GM19324 (cell line): ENCODE results near the gene CDV3.

Source experiments
- ATAC-seq: cut with Tn5 transposase; IDR thresholded peaks from one replicate; pipeline ENCODE4 v1.9.1; 2021; ENCODE audit warnings: mild to moderate bottlenecking, moderate library complexity; ENCODE audit not compliant: unreplicated experiment, low FRiP score

CDV3 gene

DNA sequence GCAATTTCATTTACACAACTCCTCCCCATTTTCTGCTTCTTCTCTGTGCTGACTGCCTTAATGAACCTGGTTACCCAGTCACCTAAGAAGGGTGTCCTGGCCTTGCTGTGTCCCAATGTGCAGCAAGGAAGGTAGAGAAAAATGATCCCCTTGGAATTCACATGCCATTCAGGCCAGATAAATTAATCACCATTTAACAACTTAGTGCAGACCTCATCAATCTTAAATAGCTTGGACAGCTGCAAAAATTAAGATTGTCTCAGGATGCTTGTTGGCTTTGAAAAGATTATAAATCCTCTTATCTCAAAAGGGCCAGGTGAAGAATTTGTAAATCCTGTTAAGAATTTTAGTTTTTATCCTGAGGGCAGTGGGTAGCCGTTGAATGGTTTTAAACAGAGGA is 9.7 kb upstream of the CDV3 start:
- no peak for ATAC-seq

DNA sequence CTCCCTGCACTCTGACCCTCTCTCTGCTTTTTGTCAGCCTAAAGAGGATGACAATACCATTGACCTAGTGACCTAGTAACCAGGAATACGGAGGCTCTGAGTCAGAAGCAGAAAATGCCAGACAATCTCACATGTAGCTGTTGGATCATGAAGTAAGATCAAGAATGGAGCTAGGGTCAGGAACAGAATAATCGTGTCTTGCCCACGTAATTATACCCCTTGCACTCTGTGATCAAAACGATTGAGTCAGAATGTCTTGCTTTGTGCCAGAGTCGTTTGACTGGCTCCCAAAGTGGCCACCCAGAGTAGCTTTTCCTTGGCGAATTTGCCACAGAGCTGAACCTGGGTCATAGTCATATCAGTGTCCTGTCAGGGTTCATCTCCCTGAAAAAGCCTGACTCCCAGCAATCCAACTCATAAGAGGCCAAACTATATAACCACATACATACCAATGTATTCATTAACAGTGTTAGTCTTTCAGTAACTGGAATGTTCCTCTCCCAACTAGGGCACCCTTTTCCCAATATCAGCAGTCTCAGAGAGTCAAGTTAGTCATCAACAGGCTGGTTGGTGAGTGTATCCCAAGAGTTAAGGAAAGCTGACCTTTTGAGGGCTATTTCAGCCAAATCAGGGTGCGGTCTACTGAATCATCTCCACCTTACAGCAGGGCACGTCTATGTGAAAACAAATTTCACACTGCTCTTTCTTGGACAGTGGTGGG is 5.0 kb upstream of the CDV3 start:
- no peak for ATAC-seq

DNA sequence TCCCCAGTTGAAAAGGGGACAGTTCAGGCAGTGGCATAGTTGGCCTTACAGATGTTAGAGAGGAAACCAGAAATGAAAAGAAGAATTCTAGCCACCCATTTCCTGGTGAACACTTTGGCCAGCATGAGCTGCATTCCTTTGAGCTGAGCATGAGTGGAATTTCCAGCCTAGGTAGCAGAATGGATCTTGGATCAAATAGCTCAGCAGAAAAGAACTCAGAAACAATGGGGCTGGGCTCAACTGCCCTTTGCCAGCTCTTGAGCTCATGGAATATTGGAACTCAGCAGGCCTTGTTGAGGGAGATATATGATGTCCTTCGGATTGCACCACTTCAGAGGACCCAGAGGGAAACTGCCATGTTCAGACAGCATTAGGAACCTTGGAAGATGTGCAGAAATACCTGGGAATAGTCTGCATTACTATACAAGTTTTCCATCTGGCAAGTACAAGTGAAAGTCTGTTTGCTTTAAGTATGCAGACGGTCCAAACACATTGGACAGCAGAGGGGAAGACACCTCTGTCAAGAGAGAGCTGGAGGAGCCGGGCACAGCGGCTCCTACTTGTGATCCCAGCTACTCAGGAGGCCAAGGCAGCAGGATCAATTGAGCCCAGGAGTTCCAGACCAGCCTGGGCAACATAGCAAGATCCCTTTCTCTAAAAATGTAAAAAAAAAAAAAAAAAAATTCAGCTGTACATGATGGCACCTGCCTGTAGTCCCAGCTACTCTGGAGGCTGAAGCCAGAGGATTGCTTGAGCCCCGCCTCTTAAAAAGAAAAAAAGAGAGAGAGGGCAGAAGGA is 3.1 kb upstream of the CDV3 start:
- no peak for ATAC-seq

DNA sequence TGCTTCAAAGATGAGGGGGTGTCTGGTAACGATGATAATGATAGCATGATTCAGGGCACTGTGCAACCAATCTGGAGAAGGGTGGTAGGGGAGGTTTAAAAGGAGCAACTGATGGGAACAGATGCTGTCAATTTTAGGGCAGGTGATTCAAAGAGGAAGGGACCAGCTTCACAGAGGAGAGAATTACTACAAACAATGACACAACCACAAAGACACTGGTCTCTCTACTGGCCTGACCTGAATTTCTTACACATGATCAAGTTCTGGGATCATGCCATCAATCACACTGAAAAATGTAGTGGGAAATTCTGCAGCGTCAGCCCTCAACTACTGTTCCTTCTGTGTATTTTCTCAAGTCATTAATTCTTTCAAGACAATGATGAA is 2.6 kb upstream of the CDV3 start:
- no peak for ATAC-seq

DNA sequence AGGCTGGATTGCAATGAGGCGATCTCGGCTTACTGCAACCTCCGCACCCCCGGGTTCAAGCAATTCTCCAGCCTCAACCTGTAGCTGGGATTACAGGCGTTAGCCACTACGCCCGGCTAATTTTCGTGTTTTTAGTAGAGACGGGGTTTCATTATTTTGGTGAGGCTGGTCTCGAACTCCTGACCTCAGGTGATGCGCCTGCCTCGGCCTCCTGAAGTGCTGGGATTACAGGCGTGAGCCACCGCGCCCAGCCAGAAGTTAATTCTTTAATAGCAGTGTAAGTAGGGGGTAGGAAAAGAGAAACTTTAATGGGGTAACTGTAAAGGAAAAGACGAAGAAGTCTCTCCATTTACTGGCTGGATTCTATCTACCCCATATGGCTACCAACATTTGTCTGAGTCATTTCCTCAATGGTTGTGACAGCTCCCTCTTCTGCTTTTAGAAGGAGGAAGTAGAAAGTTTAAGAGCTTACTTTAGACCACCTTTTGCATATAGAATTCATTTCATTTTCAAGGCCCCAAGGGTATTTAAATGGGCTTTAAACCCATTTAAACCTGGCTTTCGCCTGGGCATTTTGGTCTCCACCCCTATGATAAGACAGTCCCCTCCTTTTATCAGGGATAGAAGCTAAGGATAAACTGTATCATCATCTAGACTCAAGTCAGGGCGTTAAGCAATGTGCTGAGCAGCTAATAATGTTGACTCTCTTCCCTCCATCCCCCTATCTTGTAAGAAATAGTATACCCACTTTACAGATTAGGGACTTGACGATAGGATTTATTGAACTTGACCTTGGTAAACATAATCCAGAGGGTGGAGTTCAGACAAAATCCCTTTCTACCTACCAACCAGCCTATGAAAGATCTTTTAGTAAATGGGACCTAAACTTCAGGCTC is 1.1 kb upstream of the CDV3 start:
- ATAC-seq: no peak

DNA sequence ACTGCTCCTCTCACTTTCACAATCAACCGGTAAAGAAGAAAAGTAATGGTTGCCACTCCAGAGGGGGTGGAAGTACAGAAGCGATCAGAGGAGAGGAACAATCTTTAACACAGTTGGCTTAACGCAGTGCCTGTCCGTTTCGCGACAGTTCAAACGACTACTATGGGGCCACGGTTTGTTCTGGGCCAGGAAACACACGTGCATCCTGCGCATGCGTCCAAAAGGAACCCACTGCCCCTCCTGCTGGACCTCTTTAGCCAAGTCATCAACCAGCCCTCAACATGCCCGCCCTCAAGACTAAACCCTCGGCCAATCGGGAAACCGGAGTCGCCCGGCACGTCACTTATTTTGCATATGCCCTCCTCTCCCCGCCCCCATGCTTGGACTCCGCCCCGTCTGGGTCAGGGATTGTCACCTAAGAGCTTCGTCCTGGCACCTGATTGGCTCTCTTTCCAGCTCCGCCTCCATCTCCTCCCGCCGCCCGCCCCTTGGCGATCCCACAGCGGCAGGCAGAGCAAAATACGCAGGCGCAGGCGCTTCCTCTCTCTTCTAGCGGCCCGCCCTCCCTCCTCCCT is 345 bp upstream of the CDV3 start:
- ATAC-seq: peak; percentile 82

DNA sequence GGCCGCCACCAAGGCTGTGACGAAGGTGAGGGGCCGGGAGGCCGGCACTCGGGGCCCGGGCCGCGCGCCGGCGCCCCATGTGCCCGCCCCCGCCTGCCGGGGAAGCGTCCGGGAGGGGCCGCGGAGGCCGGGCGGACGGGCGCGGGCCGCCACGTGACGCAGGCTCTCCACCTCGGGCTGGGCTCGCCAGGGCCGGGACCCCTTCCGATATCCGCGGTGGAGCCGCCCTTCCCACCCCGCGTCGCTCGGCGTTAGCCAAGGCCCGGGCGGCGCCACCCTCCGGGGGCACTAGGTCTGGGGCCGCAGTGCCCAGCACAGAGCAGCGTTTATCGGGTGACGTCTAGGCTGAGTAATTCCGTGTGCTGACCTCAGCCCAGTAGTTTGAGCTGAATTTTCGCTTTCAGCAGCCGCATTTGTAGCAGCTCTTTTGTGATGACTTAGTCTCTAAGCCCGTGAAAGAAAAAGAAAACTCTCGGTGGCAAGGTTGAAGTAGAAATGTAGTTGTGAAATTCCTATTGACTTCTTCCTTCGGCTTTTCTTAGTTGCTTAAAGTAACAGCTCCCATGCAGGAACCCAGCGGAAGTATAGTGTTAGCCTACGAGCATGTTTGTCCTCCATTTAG is 885 bp downstream of the CDV3 start:
- ATAC-seq: peak; percentile 34

DNA sequence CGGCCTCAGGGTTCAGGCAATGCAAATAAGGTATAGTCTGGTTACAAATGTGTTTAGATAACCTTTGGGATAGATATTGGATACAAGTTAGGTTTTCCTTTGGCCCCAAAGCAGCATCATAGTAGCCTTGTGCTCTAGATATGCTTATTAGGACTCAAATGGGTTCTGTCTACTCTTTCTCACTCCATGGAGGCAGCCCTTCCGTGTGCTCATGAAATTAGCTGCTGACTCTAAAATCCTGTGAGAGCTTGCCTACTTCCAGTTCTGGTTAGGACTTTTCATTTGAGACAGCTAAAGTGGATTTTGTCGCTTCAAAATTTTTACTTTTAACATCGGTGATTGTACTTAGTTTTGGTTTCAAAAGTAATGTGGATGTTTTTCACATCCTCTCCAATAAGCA is 1.6 kb downstream of the CDV3 start:
- ATAC-seq: no peak

DNA sequence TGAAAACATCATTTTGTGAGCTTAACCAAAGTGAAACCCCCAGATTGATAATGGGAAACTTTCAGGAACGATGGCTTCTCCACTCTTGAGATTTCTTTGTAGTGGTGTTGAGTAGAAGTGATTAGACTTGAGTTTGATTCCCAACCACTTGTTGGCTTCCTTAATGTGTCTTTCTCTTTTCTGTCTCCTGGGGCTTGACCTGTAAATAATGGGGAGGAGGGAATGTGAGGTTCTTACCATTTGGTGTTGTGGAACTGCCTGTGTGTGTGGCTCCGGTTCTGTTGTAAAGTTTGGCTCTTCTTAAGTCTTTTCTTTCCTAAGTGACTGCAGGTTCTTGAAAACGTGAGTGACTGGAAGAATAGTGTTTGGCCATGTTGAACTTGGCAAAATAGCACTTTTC is 2.7 kb downstream of the CDV3 start:
- ATAC-seq: no peak

DNA sequence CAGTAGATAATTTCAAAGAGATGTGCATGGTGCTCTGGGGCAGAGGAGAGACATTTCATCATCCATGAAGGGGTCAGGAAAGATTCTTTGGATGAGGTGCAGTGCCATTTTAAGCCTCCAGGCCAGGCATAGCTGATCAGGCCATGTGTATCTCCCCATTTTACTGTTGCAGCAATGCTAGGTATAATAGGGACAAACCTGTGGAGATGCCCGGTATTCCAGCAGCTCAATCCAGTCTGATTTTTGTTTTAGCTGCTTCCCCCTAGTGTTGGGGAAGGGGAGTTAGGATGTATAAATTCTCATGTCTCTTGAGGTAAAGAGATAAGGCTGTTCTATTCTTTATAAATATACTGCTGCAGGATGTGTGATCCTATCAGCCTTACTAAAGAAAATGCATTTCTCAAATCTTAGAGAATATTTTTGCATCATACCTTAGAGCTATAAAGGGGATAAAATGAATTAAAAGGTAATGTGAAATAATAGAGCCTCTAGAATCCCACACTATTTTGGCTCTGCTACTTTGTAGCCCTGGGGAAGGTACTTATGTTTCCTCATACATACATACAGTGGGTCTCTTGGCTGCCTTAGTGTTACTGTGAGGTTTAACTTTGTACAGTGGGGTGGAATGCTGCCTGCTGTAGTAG is 5.2 kb downstream of the CDV3 start:
- ATAC-seq: no peak

DNA sequence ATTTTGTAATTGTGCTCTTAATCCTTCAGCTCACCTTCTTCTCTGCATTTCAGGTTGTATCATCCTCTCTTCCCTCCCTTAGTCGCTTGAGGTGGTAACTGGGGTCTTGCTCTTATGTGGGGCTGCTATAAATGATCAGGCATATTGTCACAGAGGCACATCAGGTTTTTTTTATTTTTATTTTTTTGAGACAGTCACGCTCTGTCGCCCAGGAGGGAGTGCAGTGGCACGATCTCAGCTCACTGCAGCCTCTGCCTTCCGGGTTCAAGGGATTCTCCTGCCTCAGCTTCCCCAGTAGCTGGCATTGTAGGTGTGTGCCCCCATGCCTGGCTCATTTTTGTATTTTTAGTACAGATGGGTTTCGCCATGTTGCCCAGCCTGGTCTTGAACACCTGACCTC is 9.9 kb downstream of the CDV3 start:
- ATAC-seq: no peak

DNA sequence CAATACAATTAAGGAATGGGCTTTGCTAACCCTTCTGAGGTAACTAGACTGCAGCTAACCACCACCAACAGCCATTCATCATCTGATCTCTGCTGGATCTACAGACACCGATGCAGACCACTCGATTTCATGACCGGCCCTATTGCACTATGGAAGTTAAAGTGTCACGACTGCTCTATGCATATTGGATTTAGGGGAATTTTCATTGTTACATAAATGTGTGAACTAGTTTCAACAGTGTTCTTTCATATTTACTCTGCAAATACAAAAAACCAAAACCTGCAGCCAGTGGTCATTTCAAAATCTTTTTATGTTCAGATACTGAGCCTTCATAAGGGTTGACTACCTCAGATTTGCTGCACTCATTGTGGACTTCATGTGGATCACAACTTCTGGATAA is 14.5 kb downstream of the CDV3 start:
- no peak for ATAC-seq

DNA sequence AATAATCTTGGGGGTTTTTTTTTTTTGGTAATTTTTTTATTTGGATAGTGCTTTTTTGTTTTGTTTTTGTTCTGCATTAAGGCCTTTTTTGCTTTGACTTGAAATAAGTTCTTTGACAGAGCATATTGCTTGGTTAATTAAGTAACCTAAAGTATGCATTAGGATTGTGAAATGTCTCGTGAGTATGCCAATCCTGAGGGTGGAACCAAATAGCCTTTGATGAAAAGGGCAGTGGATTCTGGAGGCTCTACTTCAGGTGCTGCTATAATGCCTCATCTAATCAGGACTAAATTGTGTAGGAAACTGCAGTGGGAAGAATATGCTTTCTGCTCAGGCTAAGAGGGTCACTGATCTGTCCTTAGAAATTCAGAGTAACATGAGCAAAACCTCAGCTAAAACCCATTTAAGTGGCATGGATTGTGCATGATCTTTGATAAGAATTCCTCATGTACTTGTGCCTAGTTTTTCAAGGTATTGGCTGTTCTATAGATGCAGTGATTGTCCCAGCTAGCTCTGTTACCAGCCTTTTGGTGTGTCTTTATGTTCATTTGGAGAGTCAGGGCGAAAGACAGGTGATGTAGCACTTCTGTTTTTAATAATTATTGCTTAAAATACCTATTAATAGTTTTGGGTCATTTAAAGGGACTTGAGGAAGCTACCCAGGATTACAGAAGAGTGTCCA is 15.4 kb downstream of the CDV3 start:
- ATAC-seq: no peak

DNA sequence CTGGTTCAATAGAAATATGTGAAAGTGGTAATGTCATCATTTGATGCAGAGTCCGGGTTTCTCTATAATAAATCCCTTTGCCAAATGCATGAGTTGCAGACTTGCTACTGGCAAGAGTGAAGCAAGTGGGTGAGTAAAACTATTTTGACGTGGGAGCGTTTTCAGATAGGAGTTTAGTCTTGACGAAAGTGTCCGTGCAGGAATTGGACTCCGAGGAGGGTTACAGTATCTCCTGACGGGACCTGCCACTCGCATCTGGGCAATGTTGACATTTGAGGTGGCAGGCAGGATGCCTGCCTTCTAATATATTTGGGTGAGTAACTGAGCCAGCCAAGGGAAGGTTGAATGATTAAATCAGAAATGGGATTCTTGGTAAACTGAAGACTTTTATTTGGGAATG is 16.0 kb downstream of the CDV3 start:
- no peak for ATAC-seq

DNA sequence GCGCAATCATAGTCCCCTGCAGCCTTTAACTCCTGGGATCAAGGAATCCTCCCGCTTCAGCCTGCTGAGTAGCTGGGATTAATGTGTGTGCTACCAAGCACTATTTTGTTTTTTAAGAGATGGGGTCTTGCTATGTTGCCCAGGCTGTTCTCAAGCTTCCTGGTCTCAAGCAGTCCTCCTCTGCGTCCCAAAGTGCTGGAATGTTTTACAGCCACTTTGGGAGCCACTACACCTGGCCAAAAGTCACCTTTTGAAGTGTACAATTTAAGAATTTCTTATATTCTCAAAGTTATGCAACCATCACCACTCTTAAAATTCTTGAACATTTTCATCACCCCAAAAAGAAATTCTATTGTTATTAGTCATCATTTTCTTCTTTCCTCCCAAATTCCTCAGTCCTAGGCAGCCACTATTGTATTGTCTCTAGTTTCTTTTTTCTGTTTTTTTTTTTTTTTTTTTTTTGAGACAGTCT is 17.8 kb downstream of the CDV3 start:
- no peak for ATAC-seq

DNA sequence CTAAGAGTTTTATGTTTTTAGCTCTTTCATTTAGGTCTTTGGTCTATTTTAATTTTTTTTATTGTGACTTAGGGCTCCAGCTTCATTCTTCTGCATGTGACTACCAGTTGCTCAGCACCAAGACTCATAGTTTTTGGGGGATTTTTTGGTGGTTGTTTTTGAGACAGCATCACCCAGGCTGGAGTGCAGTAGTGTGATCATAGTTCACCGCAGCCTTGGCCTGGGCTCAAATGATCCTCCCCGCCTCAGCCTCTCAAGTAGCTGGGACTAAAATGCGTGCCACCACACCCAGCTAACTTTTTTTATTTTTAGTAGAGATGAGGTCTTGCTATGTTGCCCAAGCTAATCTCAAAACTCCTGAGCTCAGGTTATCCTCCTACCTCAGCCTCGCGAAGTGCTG is 19.4 kb downstream of the CDV3 start:
- ATAC-seq: peak; percentile 38

DNA sequence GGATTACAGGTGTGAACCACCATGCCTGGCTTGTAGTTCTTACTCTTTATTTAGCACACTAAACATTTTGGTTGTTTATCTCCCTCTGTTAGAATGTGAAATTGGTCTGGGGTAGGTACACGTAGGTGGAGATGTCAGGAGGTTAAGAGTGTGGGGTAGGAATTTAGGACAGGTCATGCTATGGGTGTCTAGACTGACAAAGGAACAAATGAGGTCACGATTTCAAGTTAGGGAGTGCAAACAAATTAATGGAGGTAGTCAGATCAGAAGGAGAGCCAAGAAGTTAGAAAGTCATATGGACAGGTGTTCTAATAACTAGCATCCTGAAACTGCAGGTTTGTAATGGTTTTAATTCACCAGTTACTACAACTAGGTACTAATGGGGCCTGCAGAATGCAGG is 19.8 kb downstream of the CDV3 start:
- ATAC-seq: peak; percentile 20

DNA sequence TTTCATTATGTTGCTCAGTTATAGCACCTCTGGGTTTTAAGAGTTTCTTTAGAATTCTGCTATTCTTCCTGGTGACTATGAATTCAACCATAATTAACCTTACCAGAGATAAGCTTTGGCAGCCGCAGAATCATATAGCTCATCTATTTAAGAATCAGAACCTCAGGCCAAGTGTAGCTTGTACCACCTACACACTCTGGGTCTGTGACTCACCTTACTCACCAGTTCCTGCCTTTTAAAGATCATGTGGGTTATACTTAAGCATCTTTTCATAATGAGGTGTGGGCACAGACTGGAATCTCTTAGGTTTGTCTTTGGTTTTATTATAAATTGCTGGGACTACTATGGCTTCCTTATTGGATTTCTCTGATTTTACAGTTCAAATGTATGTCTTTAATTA is 21.9 kb downstream of the CDV3 start:
- no peak for ATAC-seq

DNA sequence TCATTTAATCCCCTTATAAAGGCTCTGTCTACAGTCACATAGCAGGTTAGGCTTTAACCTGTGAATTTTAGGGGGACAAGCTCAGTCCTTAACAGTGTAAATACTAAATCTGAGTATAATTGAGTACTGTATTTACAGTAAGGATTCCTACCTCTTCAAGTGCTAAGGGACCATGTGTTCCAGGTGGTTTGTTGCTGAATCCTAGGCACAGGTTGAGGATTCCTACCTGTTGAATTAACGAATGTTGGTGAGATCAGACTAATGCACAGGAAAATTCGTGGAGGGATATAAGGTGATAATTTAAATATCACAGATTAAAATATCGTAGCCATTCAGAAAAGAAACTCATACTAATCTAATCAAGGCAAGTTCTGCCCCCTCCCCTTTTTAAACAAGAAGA is 24.9 kb downstream of the CDV3 start:
- no peak for ATAC-seq
